Measurements from ENCODE around the gene RASIP1. TPM values are rescaled to one million over a fixed set of nuclear protein-coding genes. Genes with fewer than 3 reads are reported as not detected.

The RASIP1 gene
- total and polyA plus RNA-seq, 2 of the 8 experiments (the other 6 are each of a cell fraction or from before 2014, with no cell fraction given): 9.3 to 11.4 TPM

DNA sequence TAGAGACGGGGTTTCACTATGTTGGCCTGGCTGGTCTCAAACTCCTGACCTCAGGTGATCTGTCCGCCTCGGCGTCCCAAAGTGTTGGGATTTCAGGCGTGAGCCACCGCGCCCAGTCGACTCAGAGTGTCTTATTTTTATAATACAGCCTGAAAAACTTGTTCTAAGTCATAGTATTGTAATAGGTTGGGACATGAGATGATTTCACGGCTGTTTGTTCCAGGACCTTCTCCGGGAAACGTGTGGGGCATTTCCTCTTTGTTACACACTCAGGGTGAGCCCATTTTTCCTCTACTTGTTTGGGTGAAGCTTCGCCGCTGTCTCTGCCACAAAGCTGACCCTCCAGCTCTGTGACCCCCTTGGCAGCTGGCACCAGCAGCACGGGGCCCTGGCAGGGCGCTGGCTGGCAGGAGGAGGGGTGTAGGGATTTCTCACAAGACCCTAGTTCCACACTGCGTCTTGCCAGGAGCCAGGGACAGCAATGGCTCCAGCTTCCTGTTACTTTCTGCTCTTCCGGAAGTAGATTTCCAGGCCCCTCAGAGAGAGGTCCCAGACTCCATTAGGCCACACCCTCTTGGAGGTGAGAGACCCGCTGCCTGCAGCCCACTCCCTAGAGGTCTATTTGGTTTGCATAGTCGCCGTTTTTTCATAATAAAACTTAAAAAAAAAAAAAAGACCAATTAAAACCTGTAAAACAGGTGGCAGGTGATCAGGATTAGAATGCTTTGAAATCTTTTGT, 30.5 kb upstream of the RASIP1 start (continued):
- no peak for TF ChIP-seq SUZ12 (IDR thresholded peaks at IDR 0.05; ENCODE audit: low read length)

Measured in H1 (cell line).